ENCODE measurements around the gene VCL. TPM values are rescaled to one million over a fixed set of nuclear protein-coding genes. Genes with fewer than 3 reads are reported as not detected.

Gene VCL
- total RNA-seq, 2 donors from 2014 or later: 173 to 216 TPM

- TF ChIP-seq CTCF (IDR thresholded peaks at IDR 0.05): no peak
- no peak overlapping the region for H3K27ac ChIP-seq
Observed at GRCh38 chr10:74018241-74018640, 20.3 kb downstream of the VCL start.

GRCh38 chr10:74021248-74022055, 23.5 kb downstream of the VCL start:
- no peak for TF ChIP-seq CTCF (IDR thresholded peaks at IDR 0.05)
- H3K4me3 ChIP-seq: no peak overlapping the region
- no peak for DNase-seq (ENCODE audit: low spot score)
- H3K36me3 ChIP-seq: peaks cover 11% of the 10 kb centered on the region
- H3K27ac ChIP-seq: no peak overlapping the region
- no peaks in the 10 kb centered on the region for H3K9me3 ChIP-seq
- H3K27me3 ChIP-seq: no peaks in the 10 kb centered on the region
- H3K4me1 ChIP-seq: peaks cover 0 to 76% of the 10 kb centered on the region in 2 donors

More at GRCh38 chr10:74018241-74018640, 20.3 kb downstream of the VCL start:
- Histone ChIP-seq H3K4me1 (peaks cover 0 to 54% of the 10 kb centered on the region in 2 donors), H3K4me3 (no peak overlapping the region), H3K9me3 (no peaks in the 10 kb centered on the region), H3K36me3 (peaks cover 19% of the 10 kb centered on the region), H3K27me3 (no peaks in the 10 kb centered on the region)
- DNase-seq (ENCODE audit: low spot score): no peak

- peaks cover 8% of the 10 kb centered on the region for H3K36me3 ChIP-seq
- no peak overlapping the region for H3K4me3 ChIP-seq
- no peak for TF ChIP-seq CTCF (IDR thresholded peaks at IDR 0.05)
- no peak overlapping the region for H3K27ac ChIP-seq
- H3K27me3 ChIP-seq: no peaks in the 10 kb centered on the region
- H3K9me3 ChIP-seq: no peaks in the 10 kb centered on the region
- no peak for DNase-seq (ENCODE audit: low spot score)
- H3K4me1 ChIP-seq: peaks cover 0 to 79% of the 10 kb centered on the region in 2 donors
Observed at GRCh38 chr10:74022926-74023629, 25.2 kb downstream of the VCL start.

- Histone ChIP-seq H3K27ac (no peak overlapping the region), H3K36me3 (peaks cover 8% of the 10 kb centered on the region), H3K4me3 (no peak overlapping the region), H3K27me3 (no peaks in the 10 kb centered on the region), H3K9me3 (no peaks in the 10 kb centered on the region), H3K4me1 (peaks cover 0 to 79% of the 10 kb centered on the region in 2 donors)
- no peak for TF ChIP-seq CTCF (IDR thresholded peaks at IDR 0.05)
- DNase-seq (ENCODE audit: low spot score): no peak
Observed at GRCh38 chr10:74024600-74024999, 26.7 kb downstream of the VCL start.

- Histone ChIP-seq H3K4me1 (peaks cover 0 to 81% of the 10 kb centered on the region in 2 donors), H3K36me3 (peaks cover 8% of the 10 kb centered on the region), H3K27ac (no peak overlapping the region), H3K4me3 (no peak overlapping the region), H3K27me3 (no peaks in the 10 kb centered on the region), H3K9me3 (no peaks in the 10 kb centered on the region)
- no peak for TF ChIP-seq CTCF (IDR thresholded peaks at IDR 0.05)
- DNase-seq (ENCODE audit: low spot score): no peak
Observed at GRCh38 chr10:74025380-74025978, 27.6 kb downstream of the VCL start.

All from right atrium auricular region (tissue), 2 donors.